ENCODE data around the gene URAD.

Gene URAD

DNA sequence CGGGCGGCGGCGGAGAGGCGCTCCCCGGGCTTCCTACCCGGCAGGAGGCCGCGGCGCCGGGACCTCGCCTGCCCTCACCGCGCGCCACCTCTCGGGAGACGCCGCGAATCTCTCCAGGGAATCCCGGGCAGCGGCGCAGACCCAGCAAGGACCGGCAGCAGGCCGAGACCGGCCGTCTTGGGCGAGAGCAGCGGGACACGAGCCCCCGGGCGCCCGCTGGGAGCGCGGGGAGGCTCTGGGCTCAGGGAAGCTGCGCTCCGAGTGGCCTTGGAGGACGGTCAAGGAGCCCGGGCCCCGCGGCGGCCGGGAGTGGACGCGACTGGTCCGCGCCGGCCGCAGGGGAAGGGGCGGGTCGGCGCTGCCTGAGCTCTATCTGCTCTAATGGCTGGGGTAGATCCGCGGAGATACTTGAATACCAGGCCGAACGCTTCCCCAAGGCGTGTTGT lies 34.1 kb downstream of the URAD start:
- Histone ChIP-seq H3K9me3 (ENCODE audit: control insufficient read depth, low read length) (no peaks in the 10 kb centered on the region), H3K27ac (ENCODE audit: low read depth, low read length, severe bottlenecking) (no peak overlapping the region), H3K4me1 (ENCODE audit: control insufficient read depth, insufficient read depth, low read length, poor library complexity, severe bottlenecking) (peaks cover 5% of the 10 kb centered on the region), H3K4me3 (ENCODE audit: extremely low read depth, insufficient read depth, low read length, poor library complexity, severe bottlenecking) (peak overlapping the region; percentile 39), H3K36me3 (ENCODE audit: control insufficient read depth, insufficient read depth, low read length) (no peaks in the 10 kb centered on the region)
- 0 to 1% methylated on average over 41 to 53 of the region's 56 CpGs for WGBS, 2 experiments (ENCODE audit: insufficient coverage in 2 of 2)

DNA sequence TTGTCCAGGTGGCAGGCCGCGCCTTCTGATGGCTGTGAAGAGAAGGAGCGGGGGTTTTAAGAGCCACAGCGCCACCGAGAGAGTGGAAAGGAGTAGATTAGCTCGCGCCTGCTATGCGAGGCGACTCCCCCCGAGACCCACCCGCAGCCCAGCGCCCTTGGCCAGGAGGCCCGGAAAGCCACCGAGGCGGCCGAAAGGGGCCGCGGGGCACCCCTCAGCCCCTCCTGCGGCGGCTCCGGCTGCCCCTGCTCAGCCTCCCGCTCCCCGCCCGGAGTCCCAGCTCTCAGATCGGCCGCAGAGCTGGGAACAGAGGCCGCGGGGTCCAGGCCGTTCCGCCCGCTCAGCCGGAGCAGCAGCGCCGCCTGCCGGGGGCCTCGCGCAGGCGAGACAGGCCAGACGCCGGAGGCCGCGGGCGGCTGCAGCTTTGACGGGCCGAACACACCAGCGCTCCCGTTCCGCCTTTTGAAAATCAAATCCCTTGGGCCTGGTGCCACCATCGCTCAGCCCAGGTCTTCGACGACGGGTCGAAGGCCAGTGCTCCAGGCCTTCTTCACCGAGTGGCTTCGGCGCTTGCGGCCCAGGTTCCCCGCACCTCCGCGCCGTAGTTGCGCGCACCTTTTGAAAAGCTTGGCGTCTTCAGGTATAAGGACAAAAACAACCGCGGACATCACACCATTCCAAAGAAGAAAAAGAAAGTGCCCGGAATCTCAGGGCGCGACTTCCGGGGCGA lies 34.7 kb downstream of the URAD start:
- H3K4me1 ChIP-seq (ENCODE audit: control insufficient read depth, insufficient read depth, low read length, poor library complexity, severe bottlenecking), result peaks cover 5% of the 10 kb centered on the region
- WGBS, 2 experiments (ENCODE audit: insufficient coverage in 2 of 2), result 1 to 2% methylated on average over 57 to 69 of the region's 71 CpGs
- H3K27ac ChIP-seq (ENCODE audit: low read depth, low read length, severe bottlenecking), result no peak overlapping the region
- H3K36me3 ChIP-seq (ENCODE audit: control insufficient read depth, insufficient read depth, low read length), result no peaks in the 10 kb centered on the region
- H3K4me3 ChIP-seq (ENCODE audit: extremely low read depth, insufficient read depth, low read length, poor library complexity, severe bottlenecking), result peak overlapping the region; percentile 39
- no peaks in the 10 kb centered on the region for H3K9me3 ChIP-seq (ENCODE audit: control insufficient read depth, low read length)

DNA sequence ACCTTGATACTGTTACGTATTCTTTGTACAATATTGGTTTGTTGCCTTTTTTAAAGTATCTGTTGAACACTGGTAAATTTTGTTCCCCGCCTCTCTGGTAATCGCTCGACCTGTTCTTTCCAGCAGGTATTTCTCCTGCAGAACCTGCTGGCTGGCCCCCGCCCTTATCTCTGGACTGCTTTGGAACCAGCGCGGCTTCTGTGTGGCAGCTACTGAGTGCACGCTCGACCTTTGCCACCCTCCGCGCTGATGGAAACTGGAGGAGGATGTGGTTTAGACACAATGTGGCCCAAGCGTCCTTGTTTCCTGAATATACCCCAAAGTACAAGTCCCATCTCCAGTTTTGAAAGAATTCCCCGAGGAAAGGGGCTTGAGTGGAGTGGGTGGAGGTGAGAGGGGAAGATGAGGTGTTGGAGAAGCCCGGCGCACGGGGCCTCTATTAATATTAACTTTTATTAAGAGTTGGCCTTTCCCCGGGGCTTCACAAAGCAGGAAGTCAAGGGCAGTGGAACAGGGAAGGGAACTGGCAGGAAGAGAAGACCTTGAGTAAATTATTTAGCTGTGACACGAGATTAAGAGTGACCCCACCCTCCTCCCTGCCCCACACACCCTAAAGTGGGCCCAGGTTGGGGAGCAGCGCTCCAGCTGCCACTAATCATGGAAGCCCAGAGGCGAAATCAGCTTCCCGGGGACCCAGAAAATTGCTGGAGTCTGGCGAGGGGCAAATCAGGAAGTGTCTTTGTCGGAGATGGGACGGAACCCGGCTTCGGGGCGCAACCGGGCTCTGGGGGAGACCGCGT lies 35.4 kb downstream of the URAD start:
- Histone ChIP-seq H3K4me3 (ENCODE audit: extremely low read depth, insufficient read depth, low read length, poor library complexity, severe bottlenecking) (peak overlapping the region; percentile 39), H3K27ac (ENCODE audit: low read depth, low read length, severe bottlenecking) (no peak overlapping the region)
- 16 to 23% methylated on average over 16 to 22 of the region's 30 CpGs for WGBS, 2 experiments (ENCODE audit: insufficient coverage in 2 of 2)

DNA sequence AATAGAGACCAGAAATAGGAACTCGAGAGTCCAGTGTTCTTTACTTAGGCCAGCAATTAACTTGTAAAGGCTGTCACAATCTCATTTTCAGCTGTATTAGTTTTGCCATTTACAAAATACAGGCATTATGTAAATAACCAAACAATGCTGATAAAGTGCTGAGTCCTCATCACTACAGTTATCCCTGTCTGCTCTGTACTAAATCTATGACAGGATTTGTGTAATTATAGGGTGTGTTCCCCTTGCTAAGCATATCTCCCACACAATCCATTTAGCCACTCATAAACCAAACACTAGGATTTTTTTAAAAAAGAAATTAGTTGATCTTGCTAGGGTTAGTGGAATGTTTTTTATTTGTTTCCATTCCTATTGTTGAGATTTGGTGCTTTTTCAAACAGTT lies 45.5 kb downstream of the URAD start:
- peaks cover 5% of the 10 kb centered on the region for H3K9me3 ChIP-seq (ENCODE audit: control insufficient read depth, low read length)
- H3K4me3 ChIP-seq (ENCODE audit: extremely low read depth, insufficient read depth, low read length, poor library complexity, severe bottlenecking), result no peak overlapping the region
- H3K27ac ChIP-seq (ENCODE audit: low read depth, low read length, severe bottlenecking), result no peak overlapping the region
- no CpG with 5 or more reads among the region's 1 CpG for WGBS, 2 experiments (ENCODE audit: insufficient coverage in 2 of 2)
- no peaks in the 10 kb centered on the region for H3K4me1 ChIP-seq (ENCODE audit: control insufficient read depth, insufficient read depth, low read length, poor library complexity, severe bottlenecking)
- H3K36me3 ChIP-seq (ENCODE audit: control insufficient read depth, insufficient read depth, low read length), result no peaks in the 10 kb centered on the region

More for the DNA sequence above, 35.4 kb downstream of the URAD start:
- peaks cover 5% of the 10 kb centered on the region for H3K4me1 ChIP-seq (ENCODE audit: control insufficient read depth, insufficient read depth, low read length, poor library complexity, severe bottlenecking)
- H3K36me3 ChIP-seq (ENCODE audit: control insufficient read depth, insufficient read depth, low read length), result no peaks in the 10 kb centered on the region
- no peaks in the 10 kb centered on the region for H3K9me3 ChIP-seq (ENCODE audit: control insufficient read depth, low read length)

DNA sequence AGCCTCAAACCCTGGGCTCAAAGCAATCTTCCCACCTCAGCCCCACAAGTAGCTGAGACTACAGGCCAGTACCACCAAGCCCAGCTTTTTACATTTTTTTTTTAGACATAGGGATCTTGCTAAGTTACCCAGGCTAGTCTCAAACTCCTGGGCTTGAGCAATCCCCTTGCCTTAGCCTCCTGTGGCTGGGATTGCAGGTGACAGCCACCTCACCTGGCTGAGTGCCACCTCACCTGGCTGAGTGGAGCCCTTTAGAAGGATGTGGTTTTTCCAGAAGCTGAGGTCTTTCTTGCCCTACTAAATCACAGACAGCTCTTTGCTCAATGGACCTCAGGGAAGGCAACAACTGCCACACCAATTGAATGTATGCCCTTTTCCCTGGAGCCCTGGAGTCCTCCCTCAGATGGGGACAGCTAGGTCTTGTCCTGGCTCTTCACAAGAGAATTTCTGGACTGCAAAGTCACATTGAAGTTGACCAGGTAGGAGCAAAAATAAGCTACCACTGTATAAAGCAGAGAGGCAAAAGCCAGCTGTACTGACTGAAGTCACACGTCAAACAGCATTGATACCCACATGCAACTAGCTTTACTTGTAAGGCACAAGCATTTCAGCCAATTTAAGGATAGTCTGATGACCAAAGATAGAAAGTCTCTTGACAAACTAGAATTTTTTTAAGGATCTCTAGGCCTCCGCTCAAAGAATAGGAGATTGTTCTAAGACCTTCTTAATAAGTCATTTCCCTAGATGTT lies 54.7 kb downstream of the URAD start:
- Histone ChIP-seq H3K36me3 (ENCODE audit: control insufficient read depth, insufficient read depth, low read length) (no peaks in the 10 kb centered on the region), H3K9me3 (ENCODE audit: control insufficient read depth, low read length) (no peaks in the 10 kb centered on the region), H3K4me3 (ENCODE audit: extremely low read depth, insufficient read depth, low read length, poor library complexity, severe bottlenecking) (no peak overlapping the region), H3K27ac (ENCODE audit: low read depth, low read length, severe bottlenecking) (no peak overlapping the region), H3K4me1 (ENCODE audit: control insufficient read depth, insufficient read depth, low read length, poor library complexity, severe bottlenecking) (no peaks in the 10 kb centered on the region)
- no CpG with 5 or more reads among the region's 2 CpGs for WGBS, 2 experiments (ENCODE audit: insufficient coverage in 2 of 2)

DNA sequence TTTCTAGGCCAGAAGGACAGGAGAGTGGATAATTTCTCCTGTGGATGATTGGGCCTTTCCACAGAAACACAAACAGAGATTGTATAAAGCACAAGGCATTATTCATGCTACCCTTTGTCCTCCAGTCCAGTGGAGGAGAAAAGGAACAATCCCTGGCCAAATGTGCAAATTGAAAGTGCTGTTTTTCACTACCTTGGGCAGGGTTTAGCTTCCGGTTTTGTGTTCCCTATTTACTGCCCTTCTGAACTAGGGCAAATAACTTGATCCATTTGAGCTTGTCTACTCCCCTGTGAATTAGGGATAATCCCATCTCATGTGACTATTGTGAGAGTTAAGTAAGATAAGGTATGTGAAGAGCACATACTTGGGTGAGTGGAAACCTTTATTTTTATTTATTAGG lies 55.4 kb downstream of the URAD start:
- Histone ChIP-seq H3K36me3 (ENCODE audit: control insufficient read depth, insufficient read depth, low read length) (no peaks in the 10 kb centered on the region), H3K9me3 (ENCODE audit: control insufficient read depth, low read length) (no peaks in the 10 kb centered on the region), H3K4me3 (ENCODE audit: extremely low read depth, insufficient read depth, low read length, poor library complexity, severe bottlenecking) (no peak overlapping the region), H3K27ac (ENCODE audit: low read depth, low read length, severe bottlenecking) (no peak overlapping the region), H3K4me1 (ENCODE audit: control insufficient read depth, insufficient read depth, low read length, poor library complexity, severe bottlenecking) (no peaks in the 10 kb centered on the region)
- WGBS, 2 experiments (ENCODE audit: insufficient coverage in 2 of 2), result 88% methylated on average over 1 of the region's 1 CpG; no CpG with 5 or more reads in 1 of the 2 experiments

DNA sequence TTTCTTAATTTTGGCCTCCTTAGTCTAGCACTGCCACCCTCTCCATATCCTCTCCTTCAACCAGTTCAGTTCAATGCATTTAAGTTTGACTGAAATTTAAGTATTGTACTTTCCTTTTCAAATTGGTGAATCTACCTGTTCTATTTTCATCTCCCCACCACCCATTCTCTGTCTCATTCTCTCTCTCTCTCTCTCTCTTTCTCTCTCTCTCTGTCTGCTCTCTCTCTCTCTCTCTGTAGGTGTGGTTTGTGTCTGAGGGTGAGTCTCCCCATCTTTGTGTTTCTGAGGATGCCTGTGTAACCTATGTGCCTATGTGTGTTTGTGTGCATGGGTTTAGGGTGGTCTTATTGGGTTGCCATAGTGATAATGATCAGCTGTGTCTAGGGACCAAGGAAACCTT lies 58.6 kb downstream of the URAD start:
- Histone ChIP-seq H3K4me3 (ENCODE audit: extremely low read depth, insufficient read depth, low read length, poor library complexity, severe bottlenecking) (no peak overlapping the region), H3K4me1 (ENCODE audit: control insufficient read depth, insufficient read depth, low read length, poor library complexity, severe bottlenecking) (no peaks in the 10 kb centered on the region), H3K9me3 (ENCODE audit: control insufficient read depth, low read length) (no peaks in the 10 kb centered on the region), H3K36me3 (ENCODE audit: control insufficient read depth, insufficient read depth, low read length) (no peaks in the 10 kb centered on the region), H3K27ac (ENCODE audit: low read depth, low read length, severe bottlenecking) (no peak overlapping the region)

DNA sequence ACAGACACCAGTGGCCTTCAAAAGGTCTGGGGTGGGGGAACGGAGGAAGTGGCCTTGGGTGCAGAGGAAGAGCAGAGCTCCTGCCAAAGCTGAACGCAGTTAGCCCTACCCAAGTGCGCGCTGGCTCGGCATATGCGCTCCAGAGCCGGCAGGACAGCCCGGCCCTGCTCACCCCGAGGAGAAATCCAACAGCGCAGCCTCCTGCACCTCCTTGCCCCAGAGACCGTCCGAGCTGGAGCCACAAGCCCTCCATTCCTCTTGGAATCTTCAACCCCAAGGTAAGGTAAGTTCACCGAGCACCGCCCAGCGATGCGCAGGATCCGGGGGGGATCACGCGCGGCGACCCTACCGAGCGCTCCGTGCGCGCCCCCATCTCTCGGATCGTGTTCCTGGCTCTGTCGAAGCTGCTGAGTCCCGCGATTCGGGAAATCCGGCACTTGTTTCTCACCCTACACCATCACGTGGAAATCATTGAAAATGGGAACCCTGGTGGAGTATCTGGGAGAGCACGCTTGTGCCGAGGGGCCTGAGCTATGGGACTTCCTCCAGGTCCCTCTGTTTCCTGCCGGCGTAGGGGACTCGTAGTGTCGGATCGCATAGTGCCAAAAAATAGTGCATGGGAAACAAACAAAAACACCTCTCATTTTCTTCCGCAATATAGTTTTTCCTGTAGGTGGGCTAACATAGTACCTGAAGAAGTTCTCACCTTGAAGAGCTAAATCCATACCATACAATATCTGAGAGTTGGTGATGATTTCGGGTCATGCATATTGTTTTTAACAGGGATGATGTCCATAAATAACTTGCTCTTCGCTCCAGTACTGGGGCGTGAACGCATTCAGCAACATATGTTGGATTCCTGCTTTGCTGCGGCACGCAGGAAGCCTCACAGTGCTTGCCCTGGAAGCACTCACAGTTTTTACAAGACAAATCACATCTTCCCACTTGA lies 59.4 kb downstream of the URAD start:
- no peak overlapping the region for H3K27ac ChIP-seq (ENCODE audit: low read depth, low read length, severe bottlenecking)
- no peak overlapping the region for H3K4me3 ChIP-seq (ENCODE audit: extremely low read depth, insufficient read depth, low read length, poor library complexity, severe bottlenecking)
- peaks cover 4% of the 10 kb centered on the region for H3K4me1 ChIP-seq (ENCODE audit: control insufficient read depth, insufficient read depth, low read length, poor library complexity, severe bottlenecking)
- no peaks in the 10 kb centered on the region for H3K9me3 ChIP-seq (ENCODE audit: control insufficient read depth, low read length)
- no peaks in the 10 kb centered on the region for H3K36me3 ChIP-seq (ENCODE audit: control insufficient read depth, insufficient read depth, low read length)
- 10% methylated on average over 21 to 39 of the region's 48 CpGs for WGBS, 2 experiments (ENCODE audit: insufficient coverage in 2 of 2)

DNA sequence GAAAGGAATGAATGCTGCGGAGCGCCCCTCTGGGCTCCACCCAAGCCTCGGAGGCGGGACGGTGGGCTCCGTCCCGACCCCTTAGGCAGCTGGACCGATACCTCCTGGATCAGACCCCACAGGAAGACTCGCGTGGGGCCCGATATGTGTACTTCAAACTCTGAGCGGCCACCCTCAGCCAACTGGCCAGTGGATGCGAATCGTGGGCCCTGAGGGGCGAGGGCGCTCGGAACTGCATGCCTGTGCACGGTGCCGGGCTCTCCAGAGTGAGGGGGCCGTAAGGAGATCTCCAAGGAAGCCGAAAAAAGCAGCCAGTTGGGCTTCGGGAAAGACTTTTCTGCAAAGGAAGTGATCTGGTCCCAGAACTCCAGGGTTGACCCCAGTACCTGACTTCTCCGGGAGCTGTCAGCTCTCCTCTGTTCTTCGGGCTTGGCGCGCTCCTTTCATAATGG lies 60.1 kb downstream of the URAD start:
- 7 to 10% methylated on average over 22 to 26 of the region's 26 CpGs for WGBS, 2 experiments (ENCODE audit: insufficient coverage in 2 of 2)
- Histone ChIP-seq H3K36me3 (ENCODE audit: control insufficient read depth, insufficient read depth, low read length) (no peaks in the 10 kb centered on the region), H3K4me3 (ENCODE audit: extremely low read depth, insufficient read depth, low read length, poor library complexity, severe bottlenecking) (no peak overlapping the region), H3K4me1 (ENCODE audit: control insufficient read depth, insufficient read depth, low read length, poor library complexity, severe bottlenecking) (peaks cover 4% of the 10 kb centered on the region), H3K27ac (ENCODE audit: low read depth, low read length, severe bottlenecking) (no peak overlapping the region), H3K9me3 (ENCODE audit: control insufficient read depth, low read length) (no peaks in the 10 kb centered on the region)
